Islet of Langerhans (tissue), 1 donor: ENCODE measurements around the gene MEI1.

ENCODE experiments used
- FAIRE-seq: peaks from one replicate; lab custom pipeline; 2011; peaks lifted over from hg19 to GRCh38; lab: Jason Lieb, UNC

MEI1 gene

DNA sequence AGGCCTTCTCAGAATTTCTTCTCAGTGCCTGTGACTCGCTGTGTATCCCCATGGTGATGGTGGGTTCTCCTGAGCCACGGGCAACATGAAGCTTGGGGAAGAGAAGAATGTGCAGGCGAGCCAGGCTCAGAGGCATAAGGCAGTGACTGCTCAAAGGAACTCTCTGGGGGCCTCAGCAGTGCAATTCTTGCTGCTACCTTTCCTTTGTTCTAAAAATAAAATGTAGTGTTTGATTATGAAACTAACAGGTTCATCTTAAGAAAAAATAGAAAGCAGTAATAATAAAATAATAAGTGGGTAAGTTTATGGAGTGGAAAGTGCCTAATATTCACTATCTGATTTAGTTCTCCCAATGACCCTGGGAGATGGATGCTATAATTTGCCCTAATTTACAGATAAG is 46.7 kb downstream of the MEI1 start:
- FAIRE-seq = no peak

DNA sequence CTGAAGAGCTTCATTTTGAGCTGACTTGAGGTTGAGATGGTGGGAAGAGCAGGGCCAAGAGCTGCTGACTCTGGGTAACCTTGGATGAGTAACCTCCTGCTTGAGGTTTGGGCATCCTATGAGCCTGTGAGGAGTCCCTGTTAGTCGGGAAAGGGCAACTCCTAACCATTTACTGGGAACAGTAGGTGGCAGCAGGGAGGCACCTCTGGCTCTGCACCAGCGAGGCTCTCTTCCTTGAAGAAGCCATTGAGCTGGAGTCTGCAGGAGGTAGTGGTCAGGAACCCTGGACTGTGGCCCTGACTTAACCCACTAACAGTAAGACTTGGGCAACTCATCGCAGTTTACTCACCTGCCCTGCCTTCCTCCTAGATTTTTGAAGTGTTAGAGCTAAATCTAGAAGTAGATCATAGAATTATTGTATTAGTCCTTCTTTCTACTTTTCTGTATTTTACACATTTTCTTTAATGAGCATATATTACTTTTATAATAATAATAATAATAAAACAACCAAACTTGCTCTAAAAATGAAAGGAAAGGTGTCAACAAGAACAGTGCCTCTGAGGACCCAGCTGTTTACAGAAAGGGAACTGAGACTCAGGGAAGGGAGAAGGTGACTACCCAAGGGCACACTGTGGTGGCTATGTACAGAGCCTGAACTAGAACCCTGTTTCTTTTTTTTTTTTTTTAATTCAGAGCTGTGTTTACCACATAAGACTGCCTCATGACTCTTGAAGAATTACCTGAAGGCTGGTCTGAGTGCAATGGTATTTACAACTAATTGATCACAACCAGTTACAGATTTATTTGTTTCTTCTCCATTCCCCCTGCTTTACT is 47.5 kb downstream of the MEI1 start:
- no peak for FAIRE-seq

DNA sequence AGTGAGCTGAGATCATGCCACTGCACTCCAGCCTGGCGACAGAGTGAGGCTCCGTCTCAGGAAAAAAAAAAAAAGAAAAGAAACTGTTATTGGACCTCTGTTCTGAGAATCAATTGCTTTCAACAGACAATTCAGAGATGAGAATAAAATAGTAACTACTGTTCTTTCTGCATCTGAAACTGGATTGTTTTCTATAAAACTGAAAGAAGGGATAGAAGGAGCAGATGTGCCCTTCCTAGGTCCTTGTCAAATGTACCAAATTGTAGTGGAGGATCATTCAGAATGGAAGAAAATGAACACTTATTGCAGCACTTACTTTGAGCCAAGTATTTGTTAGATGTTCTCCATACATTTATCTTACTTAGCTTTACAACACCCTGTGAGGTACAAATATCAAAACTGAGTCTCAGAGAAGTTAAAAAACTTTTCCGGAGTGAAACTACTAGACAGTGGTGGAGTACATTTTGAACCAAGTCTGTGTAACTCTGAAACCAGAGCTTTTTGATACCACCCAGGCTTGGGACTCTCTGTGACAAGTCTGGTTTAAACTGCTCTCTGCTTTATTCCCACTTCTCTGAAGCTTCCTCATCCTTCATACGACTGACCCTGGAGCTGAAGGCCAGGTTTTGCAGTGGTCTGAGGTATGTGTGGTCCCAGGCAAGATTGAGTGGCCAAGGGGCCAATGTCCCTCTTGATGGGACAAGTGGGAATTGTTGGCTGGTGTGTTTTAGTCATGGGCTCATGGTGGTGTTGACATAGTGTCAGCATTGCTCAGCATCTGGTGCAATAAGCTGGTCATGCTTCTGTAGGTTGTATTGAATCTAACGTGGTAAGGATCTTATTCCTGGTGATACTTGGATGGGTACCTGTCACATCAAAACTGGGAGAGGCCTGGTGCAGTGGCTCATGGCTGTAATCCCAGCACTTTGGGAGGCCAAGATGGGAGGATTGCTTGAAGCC is 53.0 kb downstream of the MEI1 start:
- FAIRE-seq = no peak

DNA sequence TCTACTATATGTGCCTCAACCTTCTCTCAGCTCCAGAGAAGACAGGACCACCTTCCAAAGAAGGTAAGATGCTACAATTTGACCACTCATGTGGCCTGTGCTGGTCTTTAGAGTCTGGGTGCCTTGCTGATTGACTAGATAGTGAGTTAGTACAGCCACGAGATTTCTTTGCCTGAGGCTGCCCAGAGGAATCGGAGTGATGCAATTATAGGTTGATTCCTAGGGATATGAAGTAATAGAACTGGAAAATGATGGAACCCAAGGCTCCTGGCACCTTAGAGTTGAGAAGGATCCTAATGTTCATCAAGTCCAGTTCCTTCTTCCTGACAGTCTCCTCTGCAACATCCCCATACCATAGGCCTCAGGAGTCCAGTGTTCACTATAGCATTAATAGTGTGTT is 54.7 kb downstream of the MEI1 start:
- FAIRE-seq = no peak

DNA sequence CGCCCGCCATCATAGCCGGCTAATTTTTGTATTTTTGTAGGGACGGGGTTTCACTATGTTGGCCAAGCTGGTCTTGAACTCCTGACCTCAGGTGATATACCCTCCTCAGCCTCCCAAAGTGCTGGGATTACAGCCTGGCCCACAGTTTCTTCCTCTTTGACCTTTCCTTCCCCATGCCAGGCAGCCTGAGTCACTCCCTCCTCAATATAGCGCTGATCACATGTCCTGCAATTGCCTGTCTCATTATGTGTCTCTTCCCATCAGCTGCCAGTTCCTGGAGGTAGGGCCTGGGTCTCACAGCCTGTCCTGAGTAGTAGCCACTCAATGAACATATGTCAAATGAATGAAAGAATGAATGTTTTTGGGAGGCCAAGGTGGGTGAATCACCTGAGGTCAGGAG is 58.2 kb downstream of the MEI1 start:
- no peak for FAIRE-seq

DNA sequence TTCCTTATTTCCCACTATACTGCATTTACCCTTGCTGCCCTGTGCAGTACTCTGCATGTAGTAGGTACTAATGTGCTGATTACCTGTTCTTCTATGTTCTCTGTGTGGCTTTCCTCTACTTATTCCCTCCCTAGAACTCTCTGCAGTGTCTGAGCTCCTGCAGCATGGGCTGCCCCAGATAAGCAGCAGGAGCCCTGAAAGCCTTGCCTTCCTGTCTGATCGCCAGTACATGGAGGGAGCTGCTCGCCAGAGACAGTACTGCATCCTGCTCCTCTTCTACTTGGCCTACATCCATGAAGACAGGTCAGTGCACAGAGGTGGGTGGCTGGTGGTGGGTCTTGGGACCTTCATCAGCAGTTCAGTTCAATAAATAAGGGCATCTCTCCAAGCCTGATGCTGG is 58.9 kb downstream of the MEI1 start:
- no peak for FAIRE-seq

DNA sequence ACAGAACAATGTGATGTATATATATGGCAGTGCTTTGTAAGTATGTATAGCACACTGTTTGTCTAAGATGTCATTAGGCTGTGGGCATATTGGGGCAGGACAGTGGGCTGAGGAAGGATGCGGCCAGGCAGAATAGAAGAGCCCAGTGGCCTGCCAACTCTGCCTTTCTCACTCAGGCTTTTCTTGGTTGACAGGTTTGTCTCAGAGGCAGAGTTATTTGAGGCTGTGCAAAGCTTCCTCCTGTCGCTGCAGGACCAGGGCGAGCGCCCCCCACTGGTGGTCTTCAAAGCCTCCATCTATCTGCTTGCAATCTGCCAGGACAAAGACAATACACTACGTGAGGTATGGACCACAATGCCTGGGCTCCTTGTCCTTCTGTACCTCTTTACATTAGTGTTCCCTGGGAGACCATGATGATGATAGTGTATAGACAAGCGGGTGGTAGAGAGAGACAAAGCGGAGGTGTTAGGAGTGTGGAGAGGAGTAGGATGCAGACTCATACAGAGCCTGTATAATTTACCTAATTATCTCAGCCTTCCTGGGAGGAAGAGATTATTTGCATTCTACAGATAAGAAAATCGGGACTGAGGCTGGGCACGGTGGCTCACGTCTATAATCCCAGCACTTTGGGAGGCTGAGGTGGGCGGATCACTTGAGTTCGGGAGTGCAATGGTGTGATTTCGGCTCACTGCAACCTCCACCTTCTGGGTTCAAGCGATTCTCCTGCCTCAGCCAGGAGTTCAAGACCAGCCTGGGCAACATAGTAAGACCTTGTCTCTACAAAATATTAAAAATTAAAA is 63.9 kb downstream of the MEI1 start:
- no peak for FAIRE-seq

DNA sequence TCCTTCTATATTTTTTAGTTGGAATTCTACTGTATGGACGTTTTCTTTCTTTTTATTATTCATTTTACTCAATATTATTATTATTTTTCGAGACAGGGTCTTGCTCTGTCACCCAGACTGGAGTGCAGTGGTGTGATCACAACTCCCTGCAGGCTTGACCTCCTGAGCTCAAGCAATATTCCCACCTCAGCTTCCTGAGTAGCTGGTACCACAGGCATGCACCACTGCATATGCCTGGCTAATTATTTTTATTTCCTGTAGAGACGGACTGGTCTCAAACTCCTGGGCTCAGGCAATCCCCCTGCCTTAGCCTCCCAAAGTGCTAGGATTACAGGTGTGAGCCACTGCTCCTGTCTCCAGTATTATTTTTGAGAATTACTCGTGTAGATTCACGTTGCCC is 67.2 kb downstream of the MEI1 start:
- no peak for FAIRE-seq

DNA sequence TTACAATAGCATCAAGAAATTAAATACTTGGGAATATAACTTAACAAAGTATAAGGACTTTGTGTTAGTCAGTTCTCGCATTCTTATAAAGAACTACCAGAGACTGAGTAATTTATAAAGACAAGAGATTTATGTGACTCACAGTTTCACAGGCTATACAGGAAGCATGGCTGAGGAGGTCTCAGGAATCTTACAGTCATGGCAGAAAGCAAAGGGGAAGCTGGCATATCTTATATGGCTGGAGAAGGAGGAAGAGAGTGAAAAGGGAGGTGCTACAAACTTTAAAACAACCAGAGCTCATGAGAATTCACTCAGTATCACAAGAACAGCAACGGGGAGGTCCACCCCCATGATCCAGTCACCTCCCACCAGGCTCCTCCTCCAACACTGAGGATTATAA is 69.1 kb downstream of the MEI1 start:
- no peak for FAIRE-seq

DNA sequence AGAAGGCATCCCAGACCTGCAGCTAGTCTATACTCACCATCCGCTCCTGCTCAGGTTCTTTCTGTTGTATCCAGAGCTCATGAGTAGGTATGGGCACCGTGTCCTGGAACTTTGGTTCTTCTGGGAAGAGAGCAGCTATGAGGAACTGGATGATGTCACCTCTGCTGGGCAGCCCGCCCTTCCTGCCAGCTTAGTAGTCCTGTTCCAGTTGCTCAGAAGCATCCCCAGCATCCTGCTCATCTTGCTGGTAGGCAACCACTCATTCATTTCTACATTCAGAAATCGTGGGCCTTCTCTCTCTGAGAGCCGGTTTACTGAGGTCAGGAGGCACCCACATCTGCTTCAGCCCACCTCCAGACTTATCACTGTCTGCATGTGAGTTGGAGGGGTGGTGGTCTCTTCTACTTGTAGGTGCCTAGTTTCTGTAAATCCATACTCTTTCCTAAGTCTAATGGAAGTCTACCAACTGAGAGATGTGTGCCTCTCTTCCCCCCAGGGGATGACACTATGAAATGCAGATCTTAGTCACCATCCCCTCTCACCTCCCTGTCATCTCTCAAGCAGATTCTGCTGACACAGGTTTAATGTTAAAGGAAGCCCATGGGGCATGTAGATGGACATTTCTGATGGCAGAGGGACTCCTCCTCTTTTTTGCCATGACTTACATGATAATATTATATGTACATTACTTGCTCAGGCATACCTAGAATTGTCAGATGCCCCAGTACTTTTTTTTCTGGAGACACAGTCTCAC is 71.6 kb downstream of the MEI1 start:
- FAIRE-seq = no peak

DNA sequence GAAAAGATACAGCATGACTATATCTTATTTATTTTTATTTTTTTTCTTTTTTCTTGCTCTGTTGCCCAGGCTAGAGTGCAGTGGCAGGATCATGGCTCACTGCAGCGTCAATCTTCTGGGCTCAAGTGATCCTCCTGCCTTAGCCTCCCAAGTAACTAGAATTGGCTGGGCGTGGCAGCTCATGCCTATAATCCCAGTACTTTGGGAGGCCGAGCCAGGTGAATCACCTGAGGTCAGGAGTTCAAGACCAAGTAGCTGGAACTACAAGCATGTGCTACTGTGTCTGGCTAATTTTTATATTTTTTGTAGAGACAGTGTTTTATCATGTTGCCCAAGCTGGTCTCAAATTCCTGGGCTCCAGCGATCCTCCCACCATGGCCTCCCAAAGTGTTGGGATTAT is 72.9 kb downstream of the MEI1 start:
- no peak for FAIRE-seq

DNA sequence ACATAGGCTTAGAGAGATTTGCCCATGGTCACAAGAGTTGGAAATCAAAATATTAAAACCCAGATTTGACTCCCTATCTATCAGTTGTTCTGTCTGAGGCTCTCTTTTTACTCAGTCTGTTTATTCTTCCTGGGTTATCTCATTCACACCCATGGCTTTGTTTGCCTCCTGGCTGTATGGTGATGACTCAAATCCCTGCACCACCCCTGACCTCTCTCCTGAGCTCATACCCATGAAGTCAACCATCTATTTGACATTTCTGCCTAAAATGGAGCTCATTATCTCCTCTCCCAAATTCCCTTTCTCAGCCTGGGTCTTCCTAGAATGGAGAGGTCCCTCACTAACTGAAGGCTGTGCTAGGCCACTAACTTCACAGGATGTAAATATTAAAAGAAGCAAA is 73.3 kb downstream of the MEI1 start:
- FAIRE-seq = no peak

DNA sequence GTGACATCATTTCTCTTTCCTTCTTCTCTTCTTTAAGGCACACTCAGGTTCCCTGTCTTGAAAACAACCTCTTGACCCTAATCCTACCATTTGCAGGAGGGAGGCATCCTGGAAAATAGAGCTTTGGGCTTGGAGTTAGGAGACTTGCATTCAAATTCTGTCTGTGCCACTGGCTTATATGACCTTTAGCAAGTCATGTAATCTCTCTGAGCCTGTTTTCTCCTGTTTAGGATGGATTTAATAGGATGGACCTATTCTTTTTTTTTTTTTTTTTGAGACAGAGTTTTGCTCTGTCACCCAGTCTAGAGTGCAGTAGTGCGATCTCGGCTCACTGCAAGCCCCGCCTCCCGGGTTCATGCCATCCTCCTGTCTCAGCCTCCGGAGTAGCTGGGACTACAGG is 76.0 kb downstream of the MEI1 start:
- FAIRE-seq = no peak

DNA sequence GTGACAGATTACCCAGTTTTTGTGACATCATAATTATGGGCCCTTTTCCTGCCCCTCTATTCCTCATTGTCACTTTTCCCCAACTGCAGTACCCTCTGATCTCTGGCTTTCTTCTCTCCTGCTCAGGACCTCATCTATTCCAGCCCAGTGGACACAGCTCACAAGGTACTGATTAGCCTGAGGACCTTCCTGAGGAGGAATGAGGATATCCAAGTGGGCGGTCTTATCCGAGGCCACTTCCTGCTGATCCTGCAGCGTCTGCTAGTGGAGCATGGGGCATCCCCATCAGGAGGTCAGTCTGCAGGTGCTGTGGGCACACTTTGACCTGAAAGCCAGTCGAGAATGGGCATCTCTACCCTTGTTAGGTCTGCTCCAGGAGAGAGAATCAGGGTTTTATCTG is 76.7 kb downstream of the MEI1 start:
- FAIRE-seq = no peak

DNA sequence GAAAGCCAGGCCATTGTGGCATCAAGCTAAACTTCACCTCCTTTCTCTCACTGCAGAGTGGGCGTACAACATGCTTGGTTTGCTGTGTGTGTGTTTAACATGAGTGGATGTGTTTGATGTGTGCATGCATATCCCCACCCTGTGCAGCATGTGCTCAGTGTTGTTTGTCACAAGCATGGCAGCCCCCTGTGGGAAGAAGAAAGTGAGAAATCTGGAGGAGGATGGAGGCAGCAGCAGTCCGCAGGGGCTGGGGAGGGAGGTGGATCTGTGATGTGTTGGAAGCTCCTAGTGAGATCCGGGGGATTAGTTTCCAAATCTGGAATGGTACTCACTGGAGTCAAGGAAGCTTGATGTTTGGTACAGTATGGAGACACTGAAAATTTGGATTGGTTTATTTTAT is 77.1 kb downstream of the MEI1 start:
- no peak for FAIRE-seq

DNA sequence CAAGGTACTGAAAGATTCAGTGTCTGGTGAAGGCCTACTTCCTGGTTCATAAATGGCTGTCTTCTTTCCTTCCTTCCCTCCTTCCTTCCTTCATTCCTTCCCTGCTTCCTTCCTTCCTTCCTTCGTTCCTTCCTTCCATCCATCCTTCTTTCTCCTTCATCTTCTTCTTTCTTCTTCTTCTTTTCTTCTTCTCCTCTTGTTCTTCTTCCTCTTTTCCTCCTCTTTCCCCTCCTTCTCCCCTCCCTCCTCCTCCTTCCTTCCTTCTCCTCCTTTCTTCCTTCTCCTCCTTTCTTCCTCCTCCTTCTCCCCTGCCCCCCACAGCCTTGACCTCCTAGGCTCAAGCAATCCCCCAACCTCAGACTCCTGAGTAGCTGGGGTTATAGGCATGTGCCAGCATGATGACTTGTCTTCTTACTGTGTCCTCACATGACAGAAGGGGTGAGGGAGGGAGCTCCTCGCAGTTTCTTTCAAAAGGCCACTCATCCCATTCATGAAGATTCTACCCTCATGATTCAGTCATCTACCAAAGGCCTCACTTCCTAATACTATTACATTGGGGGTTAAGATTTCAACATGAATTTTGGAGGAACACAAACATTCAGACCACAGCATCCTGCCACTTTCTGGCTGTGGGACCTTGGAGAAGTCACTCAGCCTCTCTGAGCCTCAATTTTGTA is 78.6 kb downstream of the MEI1 start:
- FAIRE-seq = no peak

DNA sequence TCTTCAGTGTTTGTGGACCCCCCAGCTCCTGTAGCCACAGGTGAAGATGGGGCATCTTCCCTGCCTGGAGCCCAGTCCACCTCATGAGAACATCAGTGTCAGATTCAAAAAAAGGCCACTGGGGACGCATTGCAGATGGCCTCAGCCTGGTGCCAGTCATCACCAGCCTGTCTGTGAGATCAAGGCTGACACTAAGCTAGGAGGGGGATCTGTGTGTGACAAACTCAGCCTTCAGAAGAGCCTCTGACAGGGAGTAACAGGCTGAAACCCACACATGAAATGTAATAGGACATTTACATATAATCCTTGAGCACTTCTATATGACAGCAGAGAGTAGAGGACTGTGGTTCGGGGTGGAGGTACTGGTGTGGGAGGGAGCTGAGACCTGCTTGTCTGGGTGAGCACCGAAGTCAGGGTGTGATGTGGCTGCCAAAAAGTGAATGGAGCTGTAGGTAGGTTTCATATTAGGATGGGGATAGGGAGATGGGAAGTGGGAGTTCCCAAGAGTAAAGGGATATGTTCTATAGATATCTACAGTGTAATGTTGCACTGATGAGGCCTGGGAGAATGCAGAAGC is 80.7 kb downstream of the MEI1 start:
- FAIRE-seq = no peak

DNA sequence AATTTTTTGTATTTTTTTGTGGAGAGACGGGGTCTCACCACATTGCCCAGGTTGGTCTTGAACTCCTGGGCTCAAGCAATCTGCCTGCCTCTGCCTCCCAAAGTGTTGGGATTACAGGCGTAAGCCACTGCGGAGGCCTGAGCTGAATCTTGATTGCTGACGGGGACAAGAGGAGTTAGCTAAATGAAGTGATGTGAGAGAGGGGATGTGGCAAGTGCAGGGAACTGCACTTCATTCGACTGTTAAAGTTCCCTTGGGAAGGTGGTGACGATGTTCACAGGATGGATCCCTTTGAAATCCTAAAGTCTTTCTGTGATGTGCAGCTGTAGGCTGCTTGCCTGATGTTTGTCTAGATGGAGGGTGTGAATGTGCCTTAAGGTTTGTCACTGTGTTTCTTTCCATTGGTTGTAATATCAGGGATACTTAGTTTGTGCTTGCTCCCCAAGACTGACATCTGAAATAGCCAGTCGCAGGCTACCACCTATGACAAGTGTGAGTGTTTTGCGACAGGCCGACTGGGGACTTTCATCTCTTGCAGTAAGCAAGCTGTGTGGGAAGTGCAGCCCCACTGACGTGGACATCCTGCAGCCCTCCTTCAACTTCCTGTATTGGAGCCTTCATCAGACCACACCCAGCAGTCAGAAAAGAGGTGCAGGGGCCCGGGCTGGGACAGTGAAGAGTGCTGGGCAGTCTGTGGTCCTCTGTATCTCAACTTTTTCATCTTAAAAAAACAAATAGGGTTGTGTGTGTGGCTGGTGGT is 81.6 kb downstream of the MEI1 start:
- FAIRE-seq = no peak

DNA sequence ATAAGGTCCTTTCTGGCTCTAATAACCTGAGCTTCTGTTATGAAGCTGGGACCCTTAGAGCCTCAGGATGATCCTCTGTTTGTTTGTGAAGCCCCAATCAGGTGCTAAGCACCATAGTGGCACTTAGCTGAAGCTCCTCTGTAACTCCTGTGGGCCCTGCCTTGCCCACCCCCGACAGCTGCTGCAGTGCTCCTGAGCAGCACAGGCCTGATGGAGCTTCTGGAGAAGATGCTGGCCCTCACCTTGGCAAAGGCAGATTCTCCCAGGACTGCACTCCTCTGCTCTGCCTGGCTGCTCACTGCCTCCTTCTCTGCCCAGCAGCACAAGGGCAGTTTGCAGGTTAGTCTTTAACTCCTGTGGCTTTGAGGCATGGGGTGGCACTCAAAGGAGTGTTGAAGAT is 82.2 kb downstream of the MEI1 start:
- no peak for FAIRE-seq

DNA sequence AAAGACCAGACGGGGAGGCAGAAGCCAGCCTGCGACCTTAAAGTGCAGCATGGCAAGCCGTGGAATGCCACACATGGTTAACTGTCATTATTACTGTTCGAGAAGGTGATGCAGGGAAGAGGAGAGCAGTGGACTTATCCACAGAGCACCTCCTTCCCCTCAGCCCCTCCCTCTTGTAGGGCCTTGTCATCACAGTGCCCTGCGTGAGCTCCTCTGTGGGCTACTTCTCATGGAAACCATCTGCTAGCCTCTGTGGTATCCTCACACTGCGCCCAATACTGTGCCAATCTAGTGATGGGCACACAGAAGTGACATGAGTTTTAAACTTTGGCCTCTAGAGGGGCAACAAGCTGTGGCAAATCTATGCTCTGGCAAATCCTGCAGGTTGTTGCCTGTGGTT is 83.0 kb downstream of the MEI1 start:
- no peak for FAIRE-seq
